SU-DHL-6 (cell line): Measurements from ENCODE around the gene CEP41.

Experiments
- H2AFZ ChIP-seq: fragments of 200-600 bp; sonication (generic); 2 replicates; pipeline ENCODE4 v1.6.1; 2014; ENCODE audit warnings: low read depth, mild to moderate bottlenecking, moderate library complexity, mixed read lengths, antibody characterized with exemption, low read length; ENCODE audit not compliant: severe bottlenecking
- H3F3A ChIP-seq: fragments of 200-600 bp; shearing (Covaris generic); 2 replicates; pipeline ENCODE4 v1.6.0; 2016; ENCODE audit warnings: antibody characterized with exemption, mild to moderate bottlenecking; ENCODE audit not compliant: insufficient read depth
- H3K27ac ChIP-seq: fragments of 200-600 bp; sonication (generic); 2 replicates; pipeline ENCODE4 v1.5.1; 2016; ENCODE audit warnings: low read depth, mild to moderate bottlenecking, low read length, moderate library complexity, mixed read lengths
- H3K27me3 ChIP-seq: fragments of 200-600 bp; sonication (generic), shearing (Covaris generic); 2 replicates; pipeline ENCODE4 v1.6.0; 2014; ENCODE audit warnings: mild to moderate bottlenecking, low read length
- H3K36me3 ChIP-seq: fragments of 200-600 bp; sonication (generic); 2 replicates; pipeline ENCODE4 v1.6.1; 2014; ENCODE audit warnings: mild to moderate bottlenecking, low read length, mixed read lengths
- H3K4me2 ChIP-seq: fragments of 300-600, 200-600 bp; shearing (Covaris generic), sonication (generic); 2 replicates; pipeline ENCODE4 v1.6.0; 2014; ENCODE audit warnings: low read length, low read depth, mild to moderate bottlenecking; ENCODE audit not compliant: poor library complexity, severe bottlenecking
- H3K4me3 ChIP-seq: fragments of 200-600 bp; sonication (generic); 2 replicates; pipeline ENCODE4 v1.5.1; 2014; ENCODE audit warnings: antibody characterized with exemption, low read length, mild to moderate bottlenecking, mixed read lengths; ENCODE audit not compliant: insufficient read depth, poor library complexity, severe bottlenecking
- H3K79me2 ChIP-seq: fragments of 200-600 bp; sonication (generic); 2 replicates; pipeline ENCODE4 v1.6.1; 2014; ENCODE audit warnings: mild to moderate bottlenecking, low read length, moderate library complexity; ENCODE audit not compliant: insufficient read depth
- H3K9ac ChIP-seq: fragments of 200-600 bp; sonication (generic); 2 replicates; pipeline ENCODE4 v1.7.0; 2014; ENCODE audit warnings: mild to moderate bottlenecking, low read length
- H3K9me2 ChIP-seq: fragments of 200-600 bp; sonication (generic); replicated peaks from 2 replicates; pipeline ENCODE4 v1.6.1; 2014; ENCODE audit warnings: low read length; ENCODE audit not compliant: insufficient read depth
- H3K9me3 ChIP-seq: fragments of 200-600 bp; sonication (generic); 2 replicates; pipeline ENCODE4 v1.6.1; 2014; ENCODE audit warnings: low read length, mixed read lengths; ENCODE audit not compliant: insufficient read depth
- H4K20me1 ChIP-seq: fragments of 200-600 bp; sonication (generic); 2 replicates; pipeline ENCODE4 v1.6.1; 2014; ENCODE audit warnings: low read depth, mild to moderate bottlenecking, antibody characterized with exemption, low read length, moderate library complexity, mixed read lengths
- EZH2phosphoT487 ChIP-seq: fragments of 200-600 bp; sonication (generic), shearing (Covaris generic); conservative IDR thresholded peaks from 2 replicates; pipeline ENCODE4 v1.6.1; 2018; ENCODE audit warnings: mild to moderate bottlenecking, antibody characterized with exemption, low read length, moderate library complexity, mixed read lengths
- TF ChIP-seq, protein P1 (sequence below): fragments of 200-600 bp; sonication (generic); IDR thresholded peaks from one replicate; pipeline ENCODE4 v1.5.1; 2017; ENCODE audit warnings: antibody characterized with exemption, mild to moderate bottlenecking, low read length, moderate library complexity; ENCODE audit not compliant: insufficient read depth, poor library complexity, severe bottlenecking

CEP41 gene

GRCh38 chr7:130350945-130351790, 89.6 kb downstream of the CEP41 start:
- no peak overlapping the region for H3K27ac ChIP-seq
- H3K9me3 ChIP-seq = no peaks in the 10 kb centered on the region
- TF ChIP-seq EZH2phosphoT487 = no peak
- TF ChIP-seq, protein P1, sequence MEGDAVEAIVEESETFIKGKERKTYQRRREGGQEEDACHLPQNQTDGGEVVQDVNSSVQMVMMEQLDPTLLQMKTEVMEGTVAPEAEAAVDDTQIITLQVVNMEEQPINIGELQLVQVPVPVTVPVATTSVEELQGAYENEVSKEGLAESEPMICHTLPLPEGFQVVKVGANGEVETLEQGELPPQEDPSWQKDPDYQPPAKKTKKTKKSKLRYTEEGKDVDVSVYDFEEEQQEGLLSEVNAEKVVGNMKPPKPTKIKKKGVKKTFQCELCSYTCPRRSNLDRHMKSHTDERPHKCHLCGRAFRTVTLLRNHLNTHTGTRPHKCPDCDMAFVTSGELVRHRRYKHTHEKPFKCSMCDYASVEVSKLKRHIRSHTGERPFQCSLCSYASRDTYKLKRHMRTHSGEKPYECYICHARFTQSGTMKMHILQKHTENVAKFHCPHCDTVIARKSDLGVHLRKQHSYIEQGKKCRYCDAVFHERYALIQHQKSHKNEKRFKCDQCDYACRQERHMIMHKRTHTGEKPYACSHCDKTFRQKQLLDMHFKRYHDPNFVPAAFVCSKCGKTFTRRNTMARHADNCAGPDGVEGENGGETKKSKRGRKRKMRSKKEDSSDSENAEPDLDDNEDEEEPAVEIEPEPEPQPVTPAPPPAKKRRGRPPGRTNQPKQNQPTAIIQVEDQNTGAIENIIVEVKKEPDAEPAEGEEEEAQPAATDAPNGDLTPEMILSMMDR = no peak
- no peaks in the 10 kb centered on the region for H3K27me3 ChIP-seq
- H4K20me1 ChIP-seq = no peaks in the 10 kb centered on the region
- H3K36me3 ChIP-seq = no peaks in the 10 kb centered on the region
- H2AFZ ChIP-seq = no peak overlapping the region
- H3K79me2 ChIP-seq = no peaks in the 10 kb centered on the region
- no peak overlapping the region for H3K4me3 ChIP-seq
- no peaks in the 10 kb centered on the region for H3K9me2 ChIP-seq
- H3F3A ChIP-seq = no peaks in the 10 kb centered on the region
- H3K4me2 ChIP-seq = no peak overlapping the region
- H3K9ac ChIP-seq = no peak overlapping the region

GRCh38 chr7:130349911-130350782, 90.7 kb downstream of the CEP41 start:
- no peak for TF ChIP-seq EZH2phosphoT487
- TF ChIP-seq, protein P1 = no peak
- Histone ChIP-seq H3K9ac (no peak overlapping the region), H3K4me2 (no peak overlapping the region), H3K4me3 (no peak overlapping the region), H3K9me2 (no peaks in the 10 kb centered on the region), H3K27me3 (no peaks in the 10 kb centered on the region), H4K20me1 (no peaks in the 10 kb centered on the region), H2AFZ (no peak overlapping the region), H3K79me2 (no peaks in the 10 kb centered on the region), H3K9me3 (no peaks in the 10 kb centered on the region), H3F3A (no peaks in the 10 kb centered on the region), H3K27ac (no peak overlapping the region), H3K36me3 (no peaks in the 10 kb centered on the region)

DNA sequence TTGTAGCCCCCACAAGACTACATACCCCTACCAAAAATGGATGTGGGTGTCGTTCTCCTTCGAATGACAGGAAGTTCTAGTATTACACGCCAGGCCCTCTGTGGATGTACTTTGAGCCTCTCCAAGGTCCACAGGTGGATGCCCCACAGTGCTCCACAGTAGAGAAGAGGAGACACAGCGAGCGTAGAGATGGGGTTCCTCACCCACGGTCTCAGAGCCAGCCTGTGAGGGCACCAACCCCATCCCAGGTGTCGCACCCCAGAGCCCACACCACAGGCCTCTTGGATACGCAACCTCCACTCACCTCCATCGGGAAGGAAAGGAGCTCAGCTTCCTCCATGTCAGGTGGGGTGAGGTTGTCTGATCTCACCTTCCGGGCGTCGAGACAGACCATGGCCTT, 93.9 kb downstream of the CEP41 start:
- Histone ChIP-seq H3K9me2 (no peaks in the 10 kb centered on the region), H3K9me3 (no peaks in the 10 kb centered on the region), H4K20me1 (no peaks in the 10 kb centered on the region), H2AFZ (no peak overlapping the region), H3K4me3 (no peak overlapping the region), H3K79me2 (no peaks in the 10 kb centered on the region), H3K27ac (no peak overlapping the region), H3K4me2 (no peak overlapping the region), H3K9ac (no peak overlapping the region), H3K27me3 (no peaks in the 10 kb centered on the region), H3F3A (no peaks in the 10 kb centered on the region), H3K36me3 (no peaks in the 10 kb centered on the region)
- TF ChIP-seq EZH2phosphoT487 = no peak
- TF ChIP-seq, protein P1 = no peak
